ENCODE results near the gene PLAAT2. TPM values are rescaled to one million over a fixed set of nuclear protein-coding genes. Genes with fewer than 3 reads are reported as not detected.
"Not testable (repeated sequence)": the region's sequence is repeated elsewhere in the genome, so short reads cannot be mapped to it uniquely, and the experiment has no call there.

Gene PLAAT2
- total RNA-seq, 1 donor from 2014 or later = not detected

GRCh38 chr11:63531074-63531792 lies 31.9 kb downstream of the PLAAT2 start:
- H3K36me3 Mint-ChIP-seq (ENCODE audit: low read depth); H3K27me3 Mint-ChIP-seq; H3K9me3 Mint-ChIP-seq: not testable (repeated sequence)
- Mint-ChIP-seq H3K27ac (peak overlapping the region; percentile 73), H3K4me1 (peaks cover 56% of the 10 kb centered on the region), H3K4me3 (peak overlapping the region; percentile 54)
- intact Hi-C loops (cut with micrococcal nuclease) = loop anchor here (1.0 kb wide), 1 partner anchor 36 kb away; no protein-coding TSS in a partner anchor
- peak; percentile 92 for DNase-seq

GRCh38 chr11:63530021-63530420 lies 33.2 kb downstream of the PLAAT2 start:
- H3K27me3 Mint-ChIP-seq = no peaks in the 10 kb centered on the region
- H3K9me3 Mint-ChIP-seq = no peaks in the 10 kb centered on the region
- no peak for DNase-seq
- no peak overlapping the region for H3K4me3 Mint-ChIP-seq
- peaks cover 45% of the 10 kb centered on the region for H3K4me1 Mint-ChIP-seq
- H3K27ac Mint-ChIP-seq = no peak overlapping the region
- intact Hi-C loops (cut with micrococcal nuclease) = no loop called here
- H3K36me3 Mint-ChIP-seq (ENCODE audit: low read depth) = no peaks in the 10 kb centered on the region

GRCh38 chr11:63529373-63529772 lies 33.8 kb downstream of the PLAAT2 start:
- peaks cover 41% of the 10 kb centered on the region for H3K4me1 Mint-ChIP-seq
- H3K36me3 Mint-ChIP-seq (ENCODE audit: low read depth); H3K4me3 Mint-ChIP-seq; H3K9me3 Mint-ChIP-seq; H3K27me3 Mint-ChIP-seq; intact Hi-C loops (cut with micrococcal nuclease); H3K27ac Mint-ChIP-seq; DNase-seq: not testable (repeated sequence)

GRCh38 chr11:63528729-63529278 lies 34.4 kb downstream of the PLAAT2 start:
- intact Hi-C loops (cut with micrococcal nuclease); H3K27ac Mint-ChIP-seq; H3K27me3 Mint-ChIP-seq; DNase-seq; H3K36me3 Mint-ChIP-seq (ENCODE audit: low read depth); H3K4me3 Mint-ChIP-seq; H3K9me3 Mint-ChIP-seq: not testable (repeated sequence)
- H3K4me1 Mint-ChIP-seq = peaks cover 35% of the 10 kb centered on the region

- H3K27ac Mint-ChIP-seq; intact Hi-C loops (cut with micrococcal nuclease); H3K4me3 Mint-ChIP-seq; DNase-seq; H3K27me3 Mint-ChIP-seq; H3K36me3 Mint-ChIP-seq (ENCODE audit: low read depth); H3K9me3 Mint-ChIP-seq: not testable (repeated sequence)
- H3K4me1 Mint-ChIP-seq = peaks cover 29% of the 10 kb centered on the region
Measured at GRCh38 chr11:63528156-63528555, 35.0 kb downstream of the PLAAT2 start.

GRCh38 chr11:63527667-63528066 lies 35.5 kb downstream of the PLAAT2 start:
- H3K27ac Mint-ChIP-seq = no peak overlapping the region
- intact Hi-C loops (cut with micrococcal nuclease) = no loop called here
- H3K27me3 Mint-ChIP-seq = peaks cover 2% of the 10 kb centered on the region
- DNase-seq = no peak
- no peaks in the 10 kb centered on the region for H3K36me3 Mint-ChIP-seq (ENCODE audit: low read depth)
- no peak overlapping the region for H3K4me3 Mint-ChIP-seq
- H3K9me3 Mint-ChIP-seq = peaks cover 4% of the 10 kb centered on the region
- H3K4me1 Mint-ChIP-seq = peaks cover 26% of the 10 kb centered on the region

GRCh38 chr11:63523151-63523550 lies 40.0 kb downstream of the PLAAT2 start:
- Mint-ChIP-seq H3K4me3 (no peak overlapping the region), H3K4me1 (peaks cover 8% of the 10 kb centered on the region), H3K36me3 (ENCODE audit: low read depth) (no peaks in the 10 kb centered on the region), H3K27me3 (peaks cover 6% of the 10 kb centered on the region), H3K27ac (no peak overlapping the region), H3K9me3 (peaks cover 4% of the 10 kb centered on the region)
- intact Hi-C loops (cut with micrococcal nuclease) = no loop called here
- no peak for DNase-seq

GRCh38 chr11:63521896-63522295 lies 41.3 kb downstream of the PLAAT2 start:
- peaks cover 10% of the 10 kb centered on the region for H3K4me1 Mint-ChIP-seq
- no peak overlapping the region for H3K27ac Mint-ChIP-seq
- H3K4me3 Mint-ChIP-seq = no peak overlapping the region
- H3K9me3 Mint-ChIP-seq = peaks cover 4% of the 10 kb centered on the region
- no peaks in the 10 kb centered on the region for H3K36me3 Mint-ChIP-seq (ENCODE audit: low read depth)
- peaks cover 6% of the 10 kb centered on the region for H3K27me3 Mint-ChIP-seq
- intact Hi-C loops (cut with micrococcal nuclease) = no loop called here
- no peak for DNase-seq

- Mint-ChIP-seq H3K4me3 (no peak overlapping the region), H3K36me3 (ENCODE audit: low read depth) (no peaks in the 10 kb centered on the region), H3K27me3 (peaks cover 6% of the 10 kb centered on the region), H3K4me1 (peaks cover 10% of the 10 kb centered on the region), H3K9me3 (peaks cover 4% of the 10 kb centered on the region), H3K27ac (no peak overlapping the region)
- intact Hi-C loops (cut with micrococcal nuclease) = no loop called here
- no peak for DNase-seq
Measured at GRCh38 chr11:63520606-63521170, 42.5 kb downstream of the PLAAT2 start.

GRCh38 chr11:63518548-63518947 lies 44.6 kb downstream of the PLAAT2 start:
- Mint-ChIP-seq H3K9me3 (no peaks in the 10 kb centered on the region), H3K4me1 (peaks cover 10% of the 10 kb centered on the region), H3K36me3 (ENCODE audit: low read depth) (no peaks in the 10 kb centered on the region), H3K27me3 (peaks cover 5% of the 10 kb centered on the region), H3K27ac (peak overlapping the region; percentile 32), H3K4me3 (no peak overlapping the region)
- intact Hi-C loops (cut with micrococcal nuclease) = loop anchor here (10.0 kb wide), 1 partner anchor 46 kb away; the partner anchor contains the start of gene PLAAT2
- no peak for DNase-seq

- no peak overlapping the region for H3K4me3 Mint-ChIP-seq
- no peak overlapping the region for H3K27ac Mint-ChIP-seq
- no peaks in the 10 kb centered on the region for H3K9me3 Mint-ChIP-seq
- intact Hi-C loops (cut with micrococcal nuclease) = loop anchor here (10.0 kb wide), 1 partner anchor 48 kb away; the partner anchor contains the start of gene PLAAT2
- H3K27me3 Mint-ChIP-seq = peaks cover 4% of the 10 kb centered on the region
- H3K4me1 Mint-ChIP-seq = peaks cover 10% of the 10 kb centered on the region
- DNase-seq = no peak
- no peaks in the 10 kb centered on the region for H3K36me3 Mint-ChIP-seq (ENCODE audit: low read depth)
Measured at GRCh38 chr11:63517156-63517555, 46.0 kb downstream of the PLAAT2 start.

GRCh38 chr11:63516109-63516508 lies 47.1 kb downstream of the PLAAT2 start:
- no peak for DNase-seq
- Mint-ChIP-seq H3K4me3 (no peak overlapping the region), H3K27me3 (peaks cover 4% of the 10 kb centered on the region), H3K4me1 (peaks cover 10% of the 10 kb centered on the region), H3K9me3 (no peaks in the 10 kb centered on the region), H3K27ac (no peak overlapping the region), H3K36me3 (ENCODE audit: low read depth) (no peaks in the 10 kb centered on the region)
- intact Hi-C loops (cut with micrococcal nuclease) = loop anchor here (10.0 kb wide), 1 partner anchor 49 kb away; the partner anchor contains the start of gene PLAAT2

- Mint-ChIP-seq H3K27ac (no peak overlapping the region), H3K4me3 (no peak overlapping the region), H3K27me3 (no peaks in the 10 kb centered on the region), H3K9me3 (no peaks in the 10 kb centered on the region), H3K36me3 (ENCODE audit: low read depth) (no peaks in the 10 kb centered on the region), H3K4me1 (no peaks in the 10 kb centered on the region)
- intact Hi-C loops (cut with micrococcal nuclease) = loop anchor here (10.0 kb wide), 1 partner anchor 52 kb away; the partner anchor contains the start of gene PLAAT2
- DNase-seq = no peak
Measured at GRCh38 chr11:63512816-63513215, 50.4 kb downstream of the PLAAT2 start.

GRCh38 chr11:63511048-63511748 lies 52.0 kb downstream of the PLAAT2 start:
- DNase-seq = no peak
- Mint-ChIP-seq H3K27me3 (no peaks in the 10 kb centered on the region), H3K4me3 (no peak overlapping the region), H3K9me3 (no peaks in the 10 kb centered on the region), H3K36me3 (ENCODE audit: low read depth) (no peaks in the 10 kb centered on the region), H3K4me1 (peaks cover 5% of the 10 kb centered on the region), H3K27ac (no peak overlapping the region)
- intact Hi-C loops (cut with micrococcal nuclease) = loop anchor here (10.0 kb wide), 1 partner anchor 54 kb away; the partner anchor contains the start of gene PLAAT2
